ENCODE data around the gene RAD51B.

DNA sequence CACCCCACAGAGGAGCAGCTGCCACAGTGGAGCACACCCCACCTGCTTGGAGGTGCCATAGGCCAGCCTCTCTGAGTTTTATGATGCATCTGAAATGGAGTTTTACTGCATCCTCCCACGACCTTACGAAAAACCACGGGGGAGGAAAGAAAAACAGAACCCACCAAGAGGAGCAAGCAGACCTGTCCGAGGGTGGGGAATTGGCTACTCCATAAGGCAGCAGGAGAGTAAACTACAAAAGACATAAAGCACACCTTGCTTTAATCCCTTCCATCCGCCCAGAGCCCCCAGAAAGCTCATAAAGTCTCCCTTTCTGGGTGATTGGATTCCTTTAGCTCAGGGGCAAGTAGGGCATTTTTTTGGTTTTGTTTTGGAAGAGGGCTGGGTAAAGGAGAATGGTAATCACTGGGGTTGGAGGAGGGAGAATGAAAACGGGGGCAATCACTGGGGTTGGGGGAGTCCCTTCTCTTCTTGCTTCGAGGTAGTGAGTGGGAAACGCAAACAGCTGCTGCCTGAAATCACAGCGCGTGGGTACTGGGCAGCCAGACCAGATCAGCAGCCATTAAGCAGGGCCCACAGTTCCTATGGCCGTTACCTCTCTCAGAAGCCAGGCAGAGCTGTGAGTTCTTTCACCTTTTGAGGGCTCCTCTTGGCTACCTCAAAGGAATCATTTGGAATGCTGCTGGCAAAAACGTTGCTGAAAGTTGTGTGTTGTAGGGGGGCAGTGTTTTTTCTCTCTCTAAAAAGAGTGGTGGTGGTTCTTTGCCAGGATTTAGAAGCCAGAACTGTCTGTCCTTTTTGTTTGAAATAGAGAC is 539.6 kb downstream of the RAD51B start:
- no peak for TF ChIP-seq POLR2A (IDR thresholded peaks at IDR 0.05)
- TF ChIP-seq, protein P1, sequence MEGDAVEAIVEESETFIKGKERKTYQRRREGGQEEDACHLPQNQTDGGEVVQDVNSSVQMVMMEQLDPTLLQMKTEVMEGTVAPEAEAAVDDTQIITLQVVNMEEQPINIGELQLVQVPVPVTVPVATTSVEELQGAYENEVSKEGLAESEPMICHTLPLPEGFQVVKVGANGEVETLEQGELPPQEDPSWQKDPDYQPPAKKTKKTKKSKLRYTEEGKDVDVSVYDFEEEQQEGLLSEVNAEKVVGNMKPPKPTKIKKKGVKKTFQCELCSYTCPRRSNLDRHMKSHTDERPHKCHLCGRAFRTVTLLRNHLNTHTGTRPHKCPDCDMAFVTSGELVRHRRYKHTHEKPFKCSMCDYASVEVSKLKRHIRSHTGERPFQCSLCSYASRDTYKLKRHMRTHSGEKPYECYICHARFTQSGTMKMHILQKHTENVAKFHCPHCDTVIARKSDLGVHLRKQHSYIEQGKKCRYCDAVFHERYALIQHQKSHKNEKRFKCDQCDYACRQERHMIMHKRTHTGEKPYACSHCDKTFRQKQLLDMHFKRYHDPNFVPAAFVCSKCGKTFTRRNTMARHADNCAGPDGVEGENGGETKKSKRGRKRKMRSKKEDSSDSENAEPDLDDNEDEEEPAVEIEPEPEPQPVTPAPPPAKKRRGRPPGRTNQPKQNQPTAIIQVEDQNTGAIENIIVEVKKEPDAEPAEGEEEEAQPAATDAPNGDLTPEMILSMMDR (IDR thresholded peaks at IDR 0.05): no peak
